ES-I3 (cell line): ENCODE results near the gene CENPP.

ENCODE experiments used
- H3K36me3 ChIP-seq: 2 replicates; pipeline ENCODE4 v1.6.1; 2013; ENCODE audit warnings: mild to moderate bottlenecking, low read length, control low read depth, moderate library complexity; ENCODE audit not compliant: insufficient read depth
- H3K4me1 ChIP-seq: 2 replicates; pipeline ENCODE4 v1.6.1; 2013; ENCODE audit warnings: mild to moderate bottlenecking, control low read depth, low read length; ENCODE audit not compliant: insufficient read depth
- H3K9ac ChIP-seq: 2 replicates; pipeline ENCODE4 v1.6.1; 2013; ENCODE audit warnings: low read depth, mild to moderate bottlenecking, low read length, moderate library complexity
- H3K9me3 ChIP-seq: 2 replicates; pipeline ENCODE4 v1.6.1; 2013; ENCODE audit warnings: mild to moderate bottlenecking, low read length, moderate library complexity; ENCODE audit not compliant: control insufficient read depth, insufficient read depth

CENPP gene

GRCh38 chr9:92632641-92633040 lies 306.9 kb downstream of the CENPP start:
- no peaks in the 10 kb centered on the region for H3K9me3 ChIP-seq
- H3K36me3 ChIP-seq = peaks cover 17% of the 10 kb centered on the region
- H3K9ac ChIP-seq = no peak overlapping the region
- H3K4me1 ChIP-seq = no peaks in the 10 kb centered on the region

- Histone ChIP-seq H3K9me3 (no peaks in the 10 kb centered on the region), H3K9ac (no peak overlapping the region), H3K36me3 (peaks cover 17% of the 10 kb centered on the region), H3K4me1 (no peaks in the 10 kb centered on the region)
Measured at GRCh38 chr9:92633614-92634278, 308.0 kb downstream of the CENPP start.

DNA sequence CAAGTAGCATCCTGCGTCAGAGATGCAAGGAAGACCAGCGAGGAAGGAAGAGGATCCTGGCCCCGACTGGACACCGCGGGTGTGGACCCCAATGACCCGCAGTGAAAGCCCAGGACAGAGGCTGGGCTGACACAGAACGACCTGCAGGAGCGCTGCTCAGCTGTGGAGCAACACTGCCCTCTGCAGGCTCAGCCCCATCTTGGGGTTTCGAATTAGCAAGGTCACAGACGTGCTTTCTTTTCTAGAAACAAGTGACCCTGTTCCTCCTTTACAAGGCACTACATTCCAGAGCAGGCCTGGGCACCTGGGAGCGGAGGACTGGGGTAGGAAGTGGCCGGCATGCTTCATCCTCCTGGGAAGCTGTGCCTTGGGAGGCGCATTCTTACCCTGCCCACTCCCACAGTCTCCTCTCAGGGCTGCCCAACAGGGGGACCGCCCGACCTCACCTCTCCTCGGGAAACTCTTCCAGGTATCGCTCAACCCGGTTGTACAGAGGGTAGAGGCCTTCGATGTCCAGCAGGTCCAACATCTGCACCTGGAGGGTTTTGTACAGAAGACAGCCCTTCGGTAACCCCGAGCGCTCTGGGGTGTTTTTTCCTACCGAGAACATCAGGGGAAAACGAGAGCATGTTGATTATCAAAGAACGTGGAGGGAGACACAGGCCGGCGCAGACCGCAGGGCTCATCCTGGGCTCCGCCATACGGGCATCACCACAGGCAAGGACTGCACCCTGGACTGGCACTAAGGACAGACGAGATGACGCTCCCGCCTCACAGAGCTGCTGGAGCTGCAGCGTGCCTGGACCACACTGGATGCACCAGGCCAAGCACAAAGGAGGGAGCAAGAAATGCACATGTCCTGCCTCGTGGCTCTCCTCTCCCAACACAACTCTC lies 309.2 kb downstream of the CENPP start:
- Histone ChIP-seq H3K36me3 (peaks cover 17% of the 10 kb centered on the region), H3K4me1 (no peaks in the 10 kb centered on the region), H3K9ac (no peak overlapping the region), H3K9me3 (no peaks in the 10 kb centered on the region)

- Histone ChIP-seq H3K36me3 (peaks cover 17% of the 10 kb centered on the region), H3K4me1 (no peaks in the 10 kb centered on the region), H3K9ac (no peak overlapping the region), H3K9me3 (no peaks in the 10 kb centered on the region)
Measured at GRCh38 chr9:92635760-92636159, 310.0 kb downstream of the CENPP start.

- Histone ChIP-seq H3K36me3 (peaks cover 17% of the 10 kb centered on the region), H3K9ac (no peak overlapping the region), H3K4me1 (no peaks in the 10 kb centered on the region), H3K9me3 (no peaks in the 10 kb centered on the region)
Measured at GRCh38 chr9:92636627-92637026, 310.9 kb downstream of the CENPP start.

DNA sequence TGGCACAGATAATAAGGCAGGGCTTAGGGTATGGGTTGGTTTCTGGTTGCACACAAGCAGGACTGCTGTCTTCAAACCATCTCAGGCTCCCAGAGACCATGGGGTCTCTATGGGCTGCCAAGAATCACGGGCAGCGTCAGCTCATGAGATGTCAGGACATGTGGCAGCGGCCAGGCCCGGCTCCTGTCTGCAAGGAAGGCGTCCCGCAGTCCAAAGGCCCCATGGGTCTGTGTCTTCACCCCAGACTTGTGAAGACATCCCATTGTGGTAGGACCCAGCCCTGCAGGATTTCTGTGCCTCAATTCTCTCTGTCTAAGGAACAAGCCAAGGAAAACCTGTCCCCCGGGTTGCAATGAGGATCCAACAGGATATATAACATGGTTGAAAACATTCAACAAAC lies 311.6 kb downstream of the CENPP start:
- Histone ChIP-seq H3K4me1 (no peaks in the 10 kb centered on the region), H3K9me3 (no peaks in the 10 kb centered on the region), H3K36me3 (peaks cover 13% of the 10 kb centered on the region; the same call in 1 of the 2 replicates), H3K9ac (no peak overlapping the region)

DNA sequence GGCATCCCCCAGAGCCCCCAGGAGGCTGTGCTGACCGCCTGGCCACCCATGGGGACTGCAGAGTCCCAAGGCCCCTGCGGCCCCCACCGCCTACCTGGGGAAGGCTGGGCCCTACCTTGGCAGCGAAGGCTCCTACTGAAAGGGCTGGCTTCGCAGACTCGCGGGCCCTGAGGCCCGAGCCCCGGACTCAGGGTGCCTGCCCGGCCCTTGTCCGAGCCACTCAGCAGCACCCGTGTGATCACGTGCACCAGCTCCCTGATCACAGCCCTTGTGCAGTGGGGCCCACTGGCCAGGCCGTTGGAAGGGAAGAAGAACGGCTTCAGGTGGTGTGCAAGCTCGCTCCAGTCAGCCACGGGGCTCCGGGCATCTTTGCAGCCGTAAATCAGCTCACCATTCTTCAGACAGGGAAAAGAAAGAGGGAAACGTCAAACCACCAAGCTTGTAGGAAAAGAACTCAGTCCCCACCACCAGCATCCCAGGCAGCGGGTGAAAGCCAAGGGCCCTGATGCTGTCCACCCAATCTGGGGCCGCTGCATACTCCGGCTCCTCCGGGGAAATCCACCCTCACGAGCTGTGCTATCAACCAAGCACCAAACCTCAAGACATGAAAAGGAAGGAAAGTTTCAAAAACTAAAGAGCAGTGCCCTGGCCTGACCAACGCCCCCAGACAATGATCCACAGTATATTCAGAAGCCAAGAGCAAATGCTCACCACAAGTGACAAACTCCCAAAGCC lies 312.3 kb downstream of the CENPP start:
- Histone ChIP-seq H3K9me3 (no peaks in the 10 kb centered on the region), H3K9ac (no peak overlapping the region), H3K4me1 (no peaks in the 10 kb centered on the region), H3K36me3 (peaks cover 13% of the 10 kb centered on the region; the same call in 1 of the 2 replicates)

DNA sequence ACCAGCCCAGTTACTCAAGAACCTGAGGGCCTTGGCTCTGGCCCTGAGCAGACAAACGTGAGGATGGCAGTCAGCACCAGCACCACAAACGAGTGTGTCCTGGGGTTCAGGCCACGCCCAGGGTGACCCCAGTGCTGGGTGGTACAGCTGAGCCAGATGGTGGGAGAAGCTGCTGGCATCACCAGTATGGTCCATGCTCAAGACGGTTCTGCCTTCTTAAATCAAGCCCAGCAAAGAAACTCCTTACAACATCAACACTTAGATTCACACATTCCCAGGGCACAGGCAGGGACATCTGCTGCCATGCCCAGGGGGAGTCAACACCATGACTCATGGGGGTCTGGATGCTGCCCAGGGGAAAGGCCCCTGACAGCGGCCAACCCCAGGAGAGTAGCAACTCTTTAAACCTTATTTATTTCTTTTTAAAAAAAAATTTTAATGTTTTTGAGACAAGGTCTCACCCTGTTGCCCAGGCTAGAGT lies 312.9 kb downstream of the CENPP start:
- H3K4me1 ChIP-seq = no peaks in the 10 kb centered on the region
- no peaks in the 10 kb centered on the region for H3K9me3 ChIP-seq
- H3K36me3 ChIP-seq = peaks cover 10% of the 10 kb centered on the region; the same call in 1 of the 2 replicates
- H3K9ac ChIP-seq = no peak overlapping the region

- Histone ChIP-seq H3K4me1 (no peaks in the 10 kb centered on the region), H3K9me3 (no peaks in the 10 kb centered on the region), H3K36me3 (peaks cover 6% of the 10 kb centered on the region; the same call in 1 of the 2 replicates), H3K9ac (no peak overlapping the region)
Measured at GRCh38 chr9:92639124-92639523, 313.4 kb downstream of the CENPP start.

DNA sequence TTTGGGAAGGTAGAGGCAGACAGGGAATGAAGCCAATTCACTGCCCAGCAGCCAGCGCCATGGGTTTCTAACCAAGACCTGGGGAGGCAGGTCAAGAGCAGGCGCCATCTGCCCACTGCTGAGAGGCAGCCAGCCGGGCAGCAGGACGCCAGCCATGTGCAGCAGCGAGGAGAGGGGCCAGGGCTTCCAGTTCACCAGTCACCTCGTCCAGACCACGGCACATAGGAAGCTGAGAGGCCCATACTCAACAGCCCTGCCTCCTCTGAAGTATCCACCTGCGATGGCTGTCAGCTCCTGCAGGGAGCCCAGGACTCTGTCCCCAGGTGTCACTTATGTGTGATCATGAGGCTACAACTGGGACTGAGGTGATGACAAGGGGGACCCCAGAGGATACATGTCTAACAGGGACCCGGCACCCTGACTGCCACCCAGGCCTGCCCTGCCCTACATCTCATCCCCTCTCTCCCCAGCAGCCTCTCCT lies 314.1 kb downstream of the CENPP start:
- Histone ChIP-seq H3K9me3 (no peaks in the 10 kb centered on the region), H3K36me3 (peaks cover 3% of the 10 kb centered on the region; the same call in 1 of the 2 replicates), H3K4me1 (no peaks in the 10 kb centered on the region), H3K9ac (no peak overlapping the region)

GRCh38 chr9:92640398-92641091 lies 314.8 kb downstream of the CENPP start:
- Histone ChIP-seq H3K4me1 (no peaks in the 10 kb centered on the region), H3K9ac (no peak overlapping the region), H3K9me3 (no peaks in the 10 kb centered on the region), H3K36me3 (peaks cover 3% of the 10 kb centered on the region; the same call in 1 of the 2 replicates)

DNA sequence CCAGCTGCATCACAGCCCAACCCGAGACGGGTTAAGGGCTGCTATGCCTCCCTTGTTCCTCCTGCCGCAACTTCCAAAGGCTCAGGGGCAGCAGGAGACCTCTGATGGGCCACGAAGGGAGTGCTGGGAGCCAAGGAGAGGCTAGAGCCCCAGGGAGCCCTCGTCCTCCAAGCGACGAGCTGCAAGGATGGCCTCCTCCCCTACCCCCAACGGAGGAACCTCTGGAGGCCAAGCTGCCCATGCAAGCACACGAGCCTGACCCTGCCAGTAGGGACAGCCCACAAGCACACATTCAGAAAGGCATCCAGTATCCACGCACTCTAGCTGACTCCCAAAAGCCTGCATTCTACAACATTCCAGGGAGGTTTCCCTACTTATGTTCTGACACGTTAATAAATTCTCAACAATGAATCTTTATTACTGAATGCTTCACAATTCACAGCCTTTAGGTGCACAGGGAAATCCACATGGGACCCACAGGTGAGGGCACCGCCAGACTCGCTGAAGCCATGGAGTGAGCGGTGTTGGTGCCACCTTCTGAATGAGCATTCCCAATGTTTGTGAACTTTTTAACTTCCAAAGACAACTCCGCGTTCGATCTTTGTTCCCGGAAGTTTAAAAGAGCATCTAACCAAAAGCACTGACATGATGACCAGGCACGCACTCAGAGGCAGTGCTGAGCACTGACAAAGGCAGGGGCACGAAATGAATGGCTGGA lies 315.5 kb downstream of the CENPP start:
- H3K36me3 ChIP-seq = peaks cover 3% of the 10 kb centered on the region; the same call in 1 of the 2 replicates
- H3K4me1 ChIP-seq = no peaks in the 10 kb centered on the region
- no peaks in the 10 kb centered on the region for H3K9me3 ChIP-seq
- H3K9ac ChIP-seq = no peak overlapping the region

GRCh38 chr9:92642041-92642451 lies 316.3 kb downstream of the CENPP start:
- Histone ChIP-seq H3K36me3 (peaks cover 3% of the 10 kb centered on the region; the same call in 1 of the 2 replicates), H3K9me3 (no peaks in the 10 kb centered on the region), H3K4me1 (no peaks in the 10 kb centered on the region), H3K9ac (no peak overlapping the region)
